H9 (cell line): Measurements from ENCODE around the gene RELB. TPM values are rescaled to one million over a fixed set of nuclear protein-coding genes. Genes with fewer than 3 reads are reported as not detected.

ENCODE experiments used
- DNase-seq: peaks from one replicate; pipeline ENCODE4 v3.0.0-alpha.2; 2017
- H2AFZ ChIP-seq: one replicate; pipeline ENCODE4 v1.6.1; 2013; ENCODE audit warnings: mild to moderate bottlenecking, low read length, control low read depth, moderate library complexity
- H2AK5ac ChIP-seq: 2 replicates; pipeline ENCODE4 v1.6.1; 2013; ENCODE audit warnings: low read length, control low read depth, mixed read lengths; ENCODE audit not compliant: insufficient read length
- H2BK120ac ChIP-seq: one replicate; pipeline ENCODE4 v1.6.1; 2013; ENCODE audit warnings: low read depth, mild to moderate bottlenecking, low read length, control low read depth, inconsistent platforms; ENCODE audit not compliant: poor library complexity, severe bottlenecking
- H2BK12ac ChIP-seq: 2 replicates; pipeline ENCODE4 v1.6.1; 2013; ENCODE audit warnings: low read length, control low read depth, mixed read lengths, low read depth; ENCODE audit not compliant: insufficient read length
- H2BK15ac ChIP-seq: 2 replicates; pipeline ENCODE4 v1.6.1; 2013; ENCODE audit warnings: low read depth, low read length, control low read depth
- H2BK20ac ChIP-seq: one replicate; pipeline ENCODE4 v1.6.1; 2013; ENCODE audit warnings: low read depth, mild to moderate bottlenecking, low read length, control low read depth, inconsistent platforms; ENCODE audit not compliant: poor library complexity, severe bottlenecking
- H2BK5ac ChIP-seq: 2 replicates; pipeline ENCODE4 v1.6.1; 2013; ENCODE audit warnings: low read length, control low read depth, mixed read lengths; ENCODE audit not compliant: insufficient read length
- H3K14ac ChIP-seq: 2 replicates; pipeline ENCODE4 v1.6.1; 2013; ENCODE audit warnings: low read length, control low read depth; ENCODE audit not compliant: insufficient read depth
- H3K18ac ChIP-seq: 2 replicates; pipeline ENCODE4 v1.6.1; 2013; ENCODE audit warnings: low read depth, mild to moderate bottlenecking, mixed read lengths, low read length, control low read depth; ENCODE audit not compliant: insufficient read length
- H3K23ac ChIP-seq: 2 replicates; pipeline ENCODE4 v1.6.1; 2013; ENCODE audit warnings: low read length, control low read depth, mixed read lengths, low read depth; ENCODE audit not compliant: insufficient read length
- H3K23me2 ChIP-seq: 2 replicates; pipeline ENCODE4 v1.6.1; 2013; ENCODE audit warnings: low read depth, mild to moderate bottlenecking, mixed read lengths, low read length, control low read depth; ENCODE audit not compliant: insufficient read length, poor library complexity, severe bottlenecking
- H3K27ac ChIP-seq: 2 replicates; pipeline ENCODE4 v1.5.1; 2013; ENCODE audit warnings: low read length, control low read depth, mixed read lengths, low read depth; ENCODE audit not compliant: insufficient read length
- H3K27me3 ChIP-seq: 2 replicates; pipeline ENCODE4 v1.6.1; 2013; ENCODE audit warnings: low read length, control low read depth, inconsistent platforms; ENCODE audit not compliant: insufficient read depth
- H3K4ac ChIP-seq: 2 replicates; pipeline ENCODE4 v1.6.1; 2013; ENCODE audit warnings: low read depth, mild to moderate bottlenecking, control low read depth, inconsistent platforms, low read length, moderate library complexity
- H3K4me1 ChIP-seq: 2 replicates; pipeline ENCODE4 v1.6.1; 2013; ENCODE audit warnings: low read length, control low read depth, inconsistent platforms; ENCODE audit not compliant: insufficient read depth
- H3K4me2 ChIP-seq: 2 replicates; pipeline ENCODE4 v1.6.1; 2013; ENCODE audit warnings: low read length, control low read depth, mixed read lengths; ENCODE audit not compliant: insufficient read length, insufficient read depth
- H3K56ac ChIP-seq: 2 replicates; pipeline ENCODE4 v1.6.1; 2013; ENCODE audit warnings: low read depth, mild to moderate bottlenecking, mixed read lengths, low read length, control low read depth; ENCODE audit not compliant: insufficient read length
- H3K79me1 ChIP-seq: 2 replicates; pipeline ENCODE4 v1.6.1; 2013; ENCODE audit warnings: low read depth, mild to moderate bottlenecking, moderate library complexity, low read length, control low read depth, inconsistent platforms; ENCODE audit not compliant: insufficient read depth, poor library complexity, severe bottlenecking
- H3K79me2 ChIP-seq: 2 replicates; pipeline ENCODE4 v1.6.1; 2013; ENCODE audit warnings: low read length, control low read depth, inconsistent platforms; ENCODE audit not compliant: insufficient read depth
- H3K9ac ChIP-seq: 2 replicates; pipeline ENCODE4 v1.6.1; 2013; ENCODE audit warnings: low read length, control low read depth, mixed read lengths; ENCODE audit not compliant: insufficient read length; ENCODE audit errors: extremely low read depth
- H3K9me3 ChIP-seq: one replicate; pipeline ENCODE4 v1.6.1; 2013; ENCODE audit warnings: low read depth, low read length, inconsistent platforms; ENCODE audit not compliant: control insufficient read depth
- H3T11ph ChIP-seq: one replicate; pipeline ENCODE4 v1.6.1; 2013; ENCODE audit warnings: mild to moderate bottlenecking, low read length, control low read depth, inconsistent platforms
- H4K20me1 ChIP-seq: one replicate; pipeline ENCODE4 v1.6.1; 2013; ENCODE audit not compliant: control insufficient read depth, insufficient read length, insufficient read depth
- H4K5ac ChIP-seq: 2 replicates; pipeline ENCODE4 v1.6.1; 2013; ENCODE audit warnings: low read depth, mild to moderate bottlenecking, mixed read lengths, low read length, control low read depth; ENCODE audit not compliant: insufficient read length
- H4K8ac ChIP-seq: replicated peaks from 2 replicates; pipeline ENCODE4 v1.6.1; 2013; ENCODE audit warnings: low read length, control low read depth, mixed read lengths, low read depth; ENCODE audit not compliant: insufficient read length
- H4K91ac ChIP-seq: 2 replicates; pipeline ENCODE4 v1.6.1; 2013; ENCODE audit warnings: low read depth, mild to moderate bottlenecking, moderate library complexity, mixed read lengths, low read length, control low read depth; ENCODE audit not compliant: insufficient read length
- H3K27ac Mint-ChIP-seq, 3 experiments: 2 replicates in 2 of 3; 3 replicates in 1 of 3; pipeline ENCODE4 v1.8.0; 2020 to 2021; ENCODE audit warnings: mixed read lengths in 3 of 3, mild to moderate bottlenecking in 1 of 3, moderate library complexity in 1 of 3
- H3K27me3 Mint-ChIP-seq: 2 replicates; pipeline ENCODE4 v1.8.0; 2021; ENCODE audit warnings: low read depth, mild to moderate bottlenecking, moderate library complexity, mixed read lengths
- H3K36me3 Mint-ChIP-seq, 3 experiments: 2 replicates in 2 of 3; 3 replicates in 1 of 3; pipeline ENCODE4 v1.8.0; 2020 to 2021; ENCODE audit warnings: low read depth in 3 of 3, mixed read lengths in 3 of 3; ENCODE audit not compliant: insufficient read depth in 1 of 3
- H3K4me1 Mint-ChIP-seq, 2 experiments: 2 replicates each; pipeline ENCODE4 v1.8.0; 2020; ENCODE audit warnings: mixed read lengths in 2 of 2
- H3K4me3 Mint-ChIP-seq, 2 experiments: 2 replicates in 1 of 2; 3 replicates in 1 of 2; pipeline ENCODE4 v1.8.0; 2020 to 2021; ENCODE audit warnings: mild to moderate bottlenecking in 2 of 2, mixed read lengths in 2 of 2, moderate library complexity in 1 of 2
- H3K9me3 Mint-ChIP-seq, 2 experiments: 2 replicates in 1 of 2; 3 replicates in 1 of 2; pipeline ENCODE4 v1.8.0; 2020; ENCODE audit warnings: mild to moderate bottlenecking in 2 of 2, mixed read lengths in 2 of 2, moderate library complexity in 1 of 2
- CTCF ChIP-seq: fragments of 200-600 bp; sonication (generic); conservative IDR thresholded peaks from 3 replicates; pipeline ENCODE4 v1.8.0; 2021; ENCODE audit warnings: antibody characterized with exemption, mild to moderate bottlenecking
- WGBS: extraction: QIAGEN DNeasy Blood & Tissue Kit; methylation state at CpG from one replicate; pipeline ENCODE4 v1.1.7; 2013; ENCODE audit warnings: missing lambda C conversion rate, low lambda C conversion rate, mixed read lengths; ENCODE audit not compliant: insufficient read length; ENCODE audit errors: extremely low coverage; 5-methylcytosine and 5-hydroxymethylcytosine counted together
- total RNA-seq: library from RNA; stranded (reverse); gene quantifications from 2 replicates; pipeline ENCODE4 v1.2.1, GENCODE V29; 2021

The RELB gene
- total RNA-seq, 1 experiment from 2014 or later: 13.7 TPM

DNA sequence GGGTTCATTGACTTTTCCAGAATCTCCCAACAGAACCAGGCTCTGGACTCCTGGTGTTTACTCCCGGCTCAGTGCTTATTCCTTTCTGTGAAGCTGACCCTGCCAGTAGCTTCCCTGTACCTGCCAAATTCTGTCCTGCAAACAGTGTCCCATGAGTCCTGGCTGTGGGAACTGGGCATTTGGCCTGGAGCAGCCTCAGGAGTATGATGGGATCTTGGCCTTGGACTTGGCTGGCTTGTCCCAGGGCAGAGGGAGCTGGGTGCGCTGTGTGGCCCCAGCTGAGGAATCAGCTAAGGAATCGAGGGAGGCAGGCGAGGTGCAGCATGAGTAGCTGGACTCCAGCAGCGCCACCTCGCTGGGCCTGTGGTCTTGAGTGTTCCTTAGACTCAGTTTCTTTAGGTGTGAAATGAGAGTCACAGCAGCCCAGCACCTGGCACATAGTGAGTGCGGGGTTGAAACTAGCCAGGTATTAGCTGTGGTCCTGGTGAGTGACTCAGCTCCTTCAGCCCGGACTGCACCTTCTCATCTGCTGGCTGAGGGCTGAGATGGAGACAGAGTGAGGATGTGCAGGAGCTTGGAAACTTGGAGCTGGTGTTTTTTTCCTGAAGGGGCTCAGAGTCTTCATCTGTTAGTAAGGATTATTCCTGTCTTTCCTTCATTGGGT is 47.9 kb downstream of the RELB start:
- Histone ChIP-seq H2BK20ac (no peak overlapping the region), H3K4ac (no peak overlapping the region), H3K9ac (no peak overlapping the region), H3K23me2 (no peaks in the 10 kb centered on the region), H3K79me1 (no peaks in the 10 kb centered on the region), H4K5ac (no peak overlapping the region), H3K23ac (no peak overlapping the region), H3K27me3 (no peaks in the 10 kb centered on the region), H2AFZ (no peak overlapping the region), H2AK5ac (no peak overlapping the region), H3K18ac (no peak overlapping the region), H4K20me1 (no peaks in the 10 kb centered on the region), H3K79me2 (peaks cover 5% of the 10 kb centered on the region; the same call in 1 of the 2 replicates), H3T11ph (no peak overlapping the region), H4K91ac (no peak overlapping the region), H3K4me2 (no peak overlapping the region), H2BK120ac (no peak overlapping the region), H2BK15ac (no peak overlapping the region), H3K4me1 (no peaks in the 10 kb centered on the region), H4K8ac (no peak overlapping the region), H2BK5ac (no peak overlapping the region), H3K56ac (no peak overlapping the region), H3K27ac (no peak overlapping the region), H2BK12ac (no peak overlapping the region), H3K14ac (no peak overlapping the region), H3K9me3 (no peaks in the 10 kb centered on the region)
- no peak for TF ChIP-seq CTCF
- H3K4me1 Mint-ChIP-seq: no peaks in the 10 kb centered on the region; a peak in 2 of 4 replicates
- H3K27ac Mint-ChIP-seq: peak overlapping the region; percentile 52 to 94 (median 73); a peak in 5 of 7 replicates
- H3K27me3 Mint-ChIP-seq: no peaks in the 10 kb centered on the region
- no peak for DNase-seq
- no peaks in the 10 kb centered on the region; a peak in 1 of 5 replicates for H3K9me3 Mint-ChIP-seq
- no peak overlapping the region; a peak in 1 of 5 replicates for H3K4me3 Mint-ChIP-seq
- no CpG with 5 or more reads among the region's 8 CpGs for WGBS
- H3K36me3 Mint-ChIP-seq: peaks cover 20 to 53% (median 50%) of the 10 kb centered on the region in 3 experiments; a peak in 6 of 7 replicates
